Esophagus squamous epithelium (tissue), 4 donors: ENCODE results near the gene SLC25A33.

Experiments
- POLR2A ChIP-seq, 4 donors: fragments of 450-650 bp; IDR thresholded peaks; one replicate each; pipeline ENCODE4 v1.6.1; 2017; ENCODE audit warnings: antibody characterized with exemption in 4 of 4, mild to moderate bottlenecking in 4 of 4, moderate library complexity in 3 of 4
- TF ChIP-seq, protein P1 (sequence below), 6 experiments: fragments of 450-650 bp in 4 of 6; fragments of 200-600 bp in 2 of 6; sonication (generic) in 2 of 6; IDR thresholded peaks; one replicate each; pipeline ENCODE4 v1.5.1; 2016 to 2019; ENCODE audit warnings: antibody characterized with exemption in 6 of 6, mild to moderate bottlenecking in 4 of 6, moderate library complexity in 4 of 6

DNA sequence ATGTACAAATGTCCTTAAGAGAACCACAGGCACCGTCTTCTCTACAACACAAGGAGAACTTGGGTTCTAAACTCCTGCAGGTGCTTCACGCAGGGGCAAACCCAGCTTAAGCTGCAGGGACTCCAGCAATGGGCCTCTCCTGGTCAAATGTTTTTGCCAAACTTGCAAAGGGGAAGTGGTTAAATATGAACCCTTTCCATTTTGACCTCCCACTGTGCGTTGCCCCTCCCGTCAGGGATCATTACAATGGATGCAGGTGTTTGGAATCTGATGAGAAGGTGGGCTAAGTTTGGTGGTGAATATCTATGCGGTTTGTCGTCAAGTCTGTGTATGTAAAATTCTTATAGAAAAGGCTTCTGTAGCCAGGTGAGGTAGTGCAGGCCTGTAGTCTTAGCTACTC, 29.1 kb upstream of the SLC25A33 start:
- TF ChIP-seq, protein P1, sequence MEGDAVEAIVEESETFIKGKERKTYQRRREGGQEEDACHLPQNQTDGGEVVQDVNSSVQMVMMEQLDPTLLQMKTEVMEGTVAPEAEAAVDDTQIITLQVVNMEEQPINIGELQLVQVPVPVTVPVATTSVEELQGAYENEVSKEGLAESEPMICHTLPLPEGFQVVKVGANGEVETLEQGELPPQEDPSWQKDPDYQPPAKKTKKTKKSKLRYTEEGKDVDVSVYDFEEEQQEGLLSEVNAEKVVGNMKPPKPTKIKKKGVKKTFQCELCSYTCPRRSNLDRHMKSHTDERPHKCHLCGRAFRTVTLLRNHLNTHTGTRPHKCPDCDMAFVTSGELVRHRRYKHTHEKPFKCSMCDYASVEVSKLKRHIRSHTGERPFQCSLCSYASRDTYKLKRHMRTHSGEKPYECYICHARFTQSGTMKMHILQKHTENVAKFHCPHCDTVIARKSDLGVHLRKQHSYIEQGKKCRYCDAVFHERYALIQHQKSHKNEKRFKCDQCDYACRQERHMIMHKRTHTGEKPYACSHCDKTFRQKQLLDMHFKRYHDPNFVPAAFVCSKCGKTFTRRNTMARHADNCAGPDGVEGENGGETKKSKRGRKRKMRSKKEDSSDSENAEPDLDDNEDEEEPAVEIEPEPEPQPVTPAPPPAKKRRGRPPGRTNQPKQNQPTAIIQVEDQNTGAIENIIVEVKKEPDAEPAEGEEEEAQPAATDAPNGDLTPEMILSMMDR (IDR thresholded peaks at IDR 0.05), result no peak
- TF ChIP-seq POLR2A (IDR thresholded peaks at IDR 0.05), result no peak
